H1 (cell line): ENCODE data around the gene LCN15. TPM values are rescaled to one million over a fixed set of nuclear protein-coding genes. Genes with fewer than 3 reads are reported as not detected.

Experiments used
- CTCF ChIA-PET: fragments of 300-600 bp; sonication (Branson Sonifier 250); formaldehyde crosslinking; loops from one replicate; lab custom pipeline; 2021; ENCODE audit not compliant: partially characterized antibody; lab: Charles Lee
- POLR2A ChIA-PET: fragments of 300-600 bp; sonication (Branson Sonifier 250); formaldehyde crosslinking; loops from one replicate; lab custom pipeline; 2021; ENCODE audit warnings: inconsistent platforms; ENCODE audit not compliant: partially characterized antibody; lab: Charles Lee
- DNase-seq, 2 experiments: peaks; one replicate each; pipeline versions ENCODE4 v3.0.0 to v3.0.0-alpha.2; 2010 to 2022; ENCODE audit warnings: low spot score in 2 of 2, low read depth in 1 of 2, mixed read lengths in 1 of 2
- FAIRE-seq: peaks from 2 replicates; lab custom pipeline; 2011; peaks lifted over from hg19 to GRCh38; lab: Jason Lieb, UNC
- H2AFZ ChIP-seq: 2 replicates; pipeline ENCODE4 v1.8.1; 2012; ENCODE audit warnings: low read length, inconsistent platforms
- H2AK5ac ChIP-seq: 2 replicates; pipeline ENCODE4 v1.6.1; 2013; ENCODE audit warnings: low read depth, low read length
- H2BK120ac ChIP-seq: replicated peaks from 2 replicates; pipeline ENCODE3; 2013; ENCODE audit warnings: low read depth, low read length, inconsistent platforms
- H2BK12ac ChIP-seq: 2 replicates; pipeline ENCODE4 v1.6.1; 2013; ENCODE audit warnings: low read depth, low read length
- H2BK15ac ChIP-seq: 2 replicates; pipeline ENCODE4 v1.6.1; 2013; ENCODE audit warnings: low read length
- H2BK20ac ChIP-seq: 2 replicates; pipeline ENCODE4 v1.6.1; 2013; ENCODE audit warnings: low read length
- H2BK5ac ChIP-seq: 2 replicates; pipeline ENCODE4 v1.6.1; 2013; ENCODE audit warnings: low read depth, low read length
- H3K14ac ChIP-seq: 2 replicates; pipeline ENCODE4 v1.6.1; 2013; ENCODE audit warnings: inconsistent platforms; ENCODE audit not compliant: insufficient read length
- H3K18ac ChIP-seq: 2 replicates; pipeline ENCODE4 v1.6.1; 2013; ENCODE audit warnings: low read length; ENCODE audit errors: extremely low read depth
- H3K23ac ChIP-seq: 2 replicates; pipeline ENCODE4 v1.6.1; 2013; ENCODE audit warnings: inconsistent platforms; ENCODE audit not compliant: insufficient read length
- H3K23me2 ChIP-seq: 2 replicates; pipeline ENCODE4 v1.6.1; 2013; ENCODE audit warnings: low read depth, low read length
- H3K27ac ChIP-seq: 2 replicates; pipeline ENCODE4 v1.6.1; 2011; ENCODE audit warnings: low read depth, low read length, inconsistent platforms
- H3K27me3 ChIP-seq, 4 experiments: replicated peaks in 1 of 4; 1 replicate in 1 of 4; 2 replicates in 3 of 4; pipeline versions ENCODE4 v1.6.1 to v1.8.1; 2011 to 2013; ENCODE audit warnings: low read length in 3 of 4, mild to moderate bottlenecking in 3 of 4, inconsistent platforms in 2 of 4, mixed read lengths in 2 of 4, moderate library complexity in 1 of 4; ENCODE audit not compliant: control insufficient read depth in 3 of 4, insufficient read depth in 3 of 4; ENCODE audit errors: extremely low read depth in 1 of 4
- H3K36me3 ChIP-seq, 4 experiments: 2 replicates each; pipeline versions ENCODE4 v1.6.1 to v1.8.1; 2011 to 2013; ENCODE audit warnings: mild to moderate bottlenecking in 4 of 4, low read length in 3 of 4, moderate library complexity in 2 of 4, control low read depth in 1 of 4, inconsistent platforms in 1 of 4; ENCODE audit not compliant: insufficient read depth in 4 of 4, control insufficient read depth in 2 of 4
- H3K4ac ChIP-seq: replicated peaks from 2 replicates; pipeline ENCODE3; 2013; ENCODE audit warnings: low read length, low read depth, mixed read lengths, inconsistent platforms; ENCODE audit not compliant: insufficient read length
- H3K4me1 ChIP-seq, 4 experiments: replicated peaks in 1 of 4; 1 replicate in 1 of 4; 2 replicates in 3 of 4; pipeline versions ENCODE4 v1.6.1 to v1.8.1; 2011 to 2013; ENCODE audit warnings: low read length in 3 of 4, inconsistent platforms in 2 of 4, mixed read lengths in 1 of 4; ENCODE audit not compliant: insufficient read depth in 4 of 4, control insufficient read depth in 3 of 4
- H3K4me2 ChIP-seq, 2 experiments: 2 replicates each; pipeline versions ENCODE4 v1.6.1 to v1.8.1; 2011 to 2013; ENCODE audit warnings: low read depth in 2 of 2, low read length in 2 of 2, control low read depth in 1 of 2, inconsistent platforms in 1 of 2, mild to moderate bottlenecking in 1 of 2; ENCODE audit not compliant: insufficient read depth in 1 of 2
- H3K4me3 ChIP-seq, 4 experiments: fragments of 200-600, 300-600 bp in 1 of 4; sonication (generic), shearing (Covaris generic), sonication (Bioruptor Twin) in 1 of 4; 2 replicates each; pipeline versions ENCODE4 v1.5.1 to v1.8.1; 2011 to 2016; ENCODE audit warnings: low read length in 4 of 4, low read depth in 3 of 4, control low read depth in 2 of 4, inconsistent platforms in 2 of 4, mild to moderate bottlenecking in 2 of 4, mixed read lengths in 1 of 4, moderate library complexity in 1 of 4; ENCODE audit not compliant: insufficient read depth in 2 of 4; ENCODE audit errors: extremely low read depth in 1 of 4
- H3K56ac ChIP-seq: replicated peaks from 2 replicates; pipeline ENCODE3; 2013; ENCODE audit warnings: low read depth, mild to moderate bottlenecking, mixed read lengths, low read length, inconsistent platforms; ENCODE audit not compliant: insufficient read length
- H3K79me1 ChIP-seq: 2 replicates; pipeline ENCODE4 v1.6.1; 2013; ENCODE audit warnings: low read depth, low read length, control low read depth
- H3K79me2 ChIP-seq, 2 experiments: 2 replicates each; pipeline versions ENCODE4 v1.6.1 to v1.8.1; 2012 to 2013; ENCODE audit warnings: low read length in 2 of 2, mild to moderate bottlenecking in 2 of 2, inconsistent platforms in 1 of 2; ENCODE audit not compliant: insufficient read depth in 2 of 2, control insufficient read depth in 1 of 2
- H3K9ac ChIP-seq, 4 experiments: replicated peaks in 1 of 4; 1 replicate in 1 of 4; 2 replicates in 3 of 4; pipeline versions ENCODE4 v1.6.1 to v1.8.1; 2011 to 2013; ENCODE audit warnings: low read depth in 3 of 4, low read length in 3 of 4, control low read depth in 2 of 4, mild to moderate bottlenecking in 2 of 4, moderate library complexity in 2 of 4, inconsistent platforms in 1 of 4; ENCODE audit errors: extremely low read depth in 1 of 4
- H3K9me3 ChIP-seq, 2 experiments: 2 replicates each; pipeline versions ENCODE4 v1.6.1 to v1.8.1; 2012 to 2013; ENCODE audit warnings: mild to moderate bottlenecking in 2 of 2, moderate library complexity in 2 of 2, control low read depth in 1 of 2, inconsistent platforms in 1 of 2, low read depth in 1 of 2, low read length in 1 of 2, mixed read lengths in 1 of 2; ENCODE audit not compliant: insufficient read depth in 2 of 2
- H4K20me1 ChIP-seq, 2 experiments: replicated peaks in 1 of 2; 2 replicates each; pipeline versions ENCODE3 to v1.8.1; 2011 to 2013; ENCODE audit warnings: inconsistent platforms in 2 of 2, low read length in 2 of 2, mild to moderate bottlenecking in 1 of 2; ENCODE audit not compliant: insufficient read depth in 2 of 2, control insufficient read depth in 1 of 2
- H4K5ac ChIP-seq: 2 replicates; pipeline ENCODE4 v1.6.1; 2013; ENCODE audit warnings: low read length, low read depth, mixed read lengths, inconsistent platforms; ENCODE audit not compliant: insufficient read length
- H4K8ac ChIP-seq: 2 replicates; pipeline ENCODE4 v1.8.0; 2013; ENCODE audit warnings: mild to moderate bottlenecking, moderate library complexity, low read length, inconsistent platforms; ENCODE audit not compliant: insufficient read depth; ENCODE audit errors: extremely low read depth
- H4K91ac ChIP-seq: replicated peaks from 2 replicates; pipeline ENCODE3; 2013; ENCODE audit warnings: low read length, mixed read lengths, inconsistent platforms; ENCODE audit not compliant: insufficient read length
- BCL11A ChIP-seq, 2 experiments: IDR thresholded peaks; one replicate each; pipeline ENCODE4 v1.6.1; 2011; ENCODE audit warnings: low read depth in 2 of 2, low read length in 2 of 2, mild to moderate bottlenecking in 2 of 2
- BRCA1 ChIP-seq: IDR thresholded peaks from 2 replicates; pipeline ENCODE4 v1.6.1; 2012; ENCODE audit warnings: low read depth, low read length, improper control_type of control experiment
- CEBPB ChIP-seq: IDR thresholded peaks from 2 replicates; pipeline ENCODE4 v1.6.1; 2012; ENCODE audit warnings: low read depth, low read length
- FOSL1 ChIP-seq: IDR thresholded peaks from 2 replicates; pipeline ENCODE4 v1.6.1; 2011; ENCODE audit warnings: mild to moderate bottlenecking, low read depth, low read length, moderate library complexity; ENCODE audit not compliant: insufficient read depth
- JUND ChIP-seq: IDR thresholded peaks from 2 replicates; pipeline ENCODE4 v1.6.1; 2011; ENCODE audit warnings: mild to moderate bottlenecking, improper control_type of control experiment, low read length
- NRF1 ChIP-seq: IDR thresholded peaks from 2 replicates; pipeline ENCODE4 v1.6.1; 2011; ENCODE audit warnings: mild to moderate bottlenecking, low read depth, low read length, improper control_type of control experiment
- POLR2AphosphoS5 ChIP-seq: IDR thresholded peaks from 2 replicates; pipeline ENCODE4 v1.6.1; 2011; ENCODE audit warnings: low read depth, low read length
- SP1 ChIP-seq: IDR thresholded peaks from 2 replicates; pipeline ENCODE4 v1.6.1; 2011; ENCODE audit warnings: low read depth, low read length
- SP2 ChIP-seq: IDR thresholded peaks from 2 replicates; pipeline ENCODE4 v1.6.1; 2012; ENCODE audit warnings: mild to moderate bottlenecking, low read length, inconsistent platforms
- SRF ChIP-seq: IDR thresholded peaks from 2 replicates; pipeline ENCODE4 v1.6.1; 2011; ENCODE audit warnings: mild to moderate bottlenecking, low read depth, low read length, moderate library complexity
- SUZ12 ChIP-seq: fragments of 200-600 bp; sonication (generic); IDR thresholded peaks from 2 replicates; pipeline ENCODE4 v1.6.1; 2012; ENCODE audit warnings: mild to moderate bottlenecking, inconsistent platforms, low read length, moderate library complexity, mixed read lengths
- TAF1 ChIP-seq: IDR thresholded peaks from 2 replicates; pipeline ENCODE4 v1.6.1; 2011; ENCODE audit warnings: mild to moderate bottlenecking, low read depth, low read length
- TEAD4 ChIP-seq: IDR thresholded peaks from 2 replicates; pipeline ENCODE4 v1.6.1; 2012; ENCODE audit warnings: low read depth, low read length, inconsistent platforms, mixed read lengths
- ZNF274 ChIP-seq: IDR thresholded peaks from 2 replicates; pipeline ENCODE4 v1.7.0; 2012; ENCODE audit warnings: low read length, borderline replicate concordance; ENCODE audit errors: extremely low read depth
- WGBS, 2 experiments: shearing (Covaris generic) in 1 of 2; methylation state at CpG; one replicate each; pipeline versions ENCODE4 v1.1.6 to v1.1.7; 2013 to 2015; ENCODE audit warnings: low lambda C conversion rate in 2 of 2, mixed read lengths in 2 of 2, inconsistent platforms in 1 of 2, low coverage in 1 of 2, missing lambda C conversion rate in 1 of 2; ENCODE audit not compliant: insufficient replicate concordance in 2 of 2, insufficient coverage in 1 of 2, insufficient read length in 1 of 2; ENCODE audit errors: extremely low coverage in 1 of 2, missing lambda C conversion rate in 1 of 2; 5-methylcytosine and 5-hydroxymethylcytosine counted together
- polyA plus RNA-seq, 7 experiments: library from polyadenylated mRNA; depleted of rRNA in 3 of 7; stranded (reverse) in 5 of 7; unstranded in 2 of 7; fragments of >200 nt in 5 of 7; fragments of 200-250 nt in 2 of 7; gene quantifications; 1 replicate in 5 of 7; 2 replicates in 1 of 7; 4 replicates in 1 of 7; pipeline versions ENCODE4 v1.2.1 to v1.2.3, GENCODE V29; 2011 to 2013; ENCODE audit warnings: missing spikeins in 2 of 7, mixed read lengths in 2 of 7
- total RNA-seq: library from RNA; stranded (reverse); fragmentation: NEBNext Ultra II Directional; extraction: Animal tissue kit (Norgen Biotek cat#: 25700); gene quantifications from 2 replicates; pipeline ENCODE4 v1.2.1, GENCODE V29; 2021

The LCN15 gene
- total and polyA plus RNA-seq, 2 of the 8 experiments (the other 6 are each of a cell fraction or from before 2014, with no cell fraction given): 0.08 to 0.47 TPM

- no peak within 1 kb of the TSS for H3K27ac ChIP-seq
- H3K4me3 ChIP-seq: no peak within 1 kb of the TSS
- no peak for FAIRE-seq
- TF ChIP-seq NRF1 (no peak), FOSL1 (no peak), CEBPB (no peak), BCL11A (IDR thresholded peaks at IDR 0.05; ENCODE audit: low read depth in 2 of 2, low read length in 2 of 2) (no peak), POLR2AphosphoS5 (no peak), SP2 (no peak), SRF (no peak), BRCA1 (no peak), TEAD4 (no peak), TAF1 (no peak), SP1 (no peak), ZNF274 (no peak), JUND (no peak), SUZ12 (no peak)
Observed at GRCh38 chr9:136796238-136796774, 32.0 kb upstream of the LCN15 start, which contains the start of gene CCDC183. Gene CCDC183 (plus strand): TSS chr9:136796338. CDS start chr9:136796398, 60 bp downstream.

More at GRCh38 chr9:136796238-136796774, 32.0 kb upstream of the LCN15 start, which contains the start of gene CCDC183:
- Histone ChIP-seq H3K36me3 (no peaks in the 10 kb centered on the region), H2BK12ac (no peak within 1 kb of the TSS; the same call in 1 of the 2 replicates), H3K9me3 (no peaks in the 10 kb centered on the region), H2BK15ac (no peak within 1 kb of the TSS), H2BK5ac (no peak within 1 kb of the TSS), H3K4me2 (no peak within 1 kb of the TSS), H4K5ac (no peak within 1 kb of the TSS), H3K4me1 (peaks cover 0 to 17% (median 13%) of the 10 kb centered on the region in 4 experiments; a peak in 6 of 7 replicates), H3K27me3 (peaks cover 0 to 16% (median 10%) of the 10 kb centered on the region in 4 experiments; a peak in 5 of 7 replicates), H3K79me2 (no peaks in the 10 kb centered on the region), H3K9ac (no peak within 1 kb of the TSS), H3K56ac (no peak within 1 kb of the TSS), H2BK120ac (no peak within 1 kb of the TSS), H2AK5ac (no peak within 1 kb of the TSS), H3K14ac (no peak within 1 kb of the TSS), H4K20me1 (peaks cover 0 to 8% of the 10 kb centered on the region in 2 experiments), H3K4ac (no peak within 1 kb of the TSS), H2AFZ (no peak within 1 kb of the TSS), H3K79me1 (no peaks in the 10 kb centered on the region; the same call in 1 of the 2 replicates), H3K23me2 (peaks cover 15% of the 10 kb centered on the region; the same call in 1 of the 2 replicates), H3K23ac (no peak within 1 kb of the TSS), H3K18ac (no peak within 1 kb of the TSS), H4K91ac (peak within 1 kb of the TSS; percentile 40), H4K8ac (no peak within 1 kb of the TSS; the same call in 1 of the 2 replicates), H2BK20ac (no peak within 1 kb of the TSS)
- POLR2A ChIA-PET: interaction anchor here (1.6 kb wide), 1 partner anchor 11 kb away, joined by 5 read pairs; no protein-coding TSS in a partner anchor
- 81% methylated on average over 5 of the region's 5 CpGs; no CpG with 5 or more reads in 1 of the 2 experiments for WGBS, 2 experiments
- CTCF ChIA-PET: interaction anchor here (0.6 to 1.2 kb wide), 5 partner anchors 9 to 647 kb away, joined by 3 to 6 read pairs (median 3); no protein-coding TSS in a partner anchor
- DNase-seq: no peak
